MM.1S (cell line): ENCODE measurements around the gene BRD3OS.

ENCODE experiments used
- EZH2 ChIP-seq: fragments of 300-600 bp; sonication (generic); optimal IDR thresholded peaks from 2 replicates; pipeline ENCODE3; 2017; ENCODE audit warnings: low read depth, mild to moderate bottlenecking, antibody characterized with exemption, low read length, mixed read lengths
- EZH2phosphoT487 ChIP-seq: fragments of 300-600 bp; sonication (generic); IDR thresholded peaks from 2 replicates; pipeline ENCODE4 v1.6.1; 2018; ENCODE audit warnings: antibody characterized with exemption, low read length
- TF ChIP-seq, protein P1 (sequence below): fragments of 300-600 bp; sonication (generic); IDR thresholded peaks from 2 replicates; pipeline ENCODE4 v1.5.1; 2016; ENCODE audit warnings: antibody characterized with exemption, low read length, mixed read lengths

DNA sequence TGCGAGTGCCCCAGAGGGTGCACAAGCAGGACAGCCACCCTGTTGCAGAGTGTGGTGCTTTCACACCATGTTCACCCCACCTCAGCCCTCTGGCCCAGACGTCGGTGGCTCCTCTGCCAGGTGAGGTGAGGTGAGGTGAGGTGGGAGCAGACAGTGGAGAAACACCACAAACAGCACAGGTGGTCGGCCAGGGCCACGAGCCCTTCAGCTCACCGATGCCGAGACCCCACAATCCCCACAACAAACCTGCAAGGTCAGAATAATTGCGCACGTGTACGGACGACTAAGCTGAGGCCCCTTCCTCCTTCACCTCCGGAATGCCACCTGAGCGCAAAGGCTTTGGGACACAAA lies 32.0 kb downstream of the BRD3OS start:
- TF ChIP-seq, protein P1, sequence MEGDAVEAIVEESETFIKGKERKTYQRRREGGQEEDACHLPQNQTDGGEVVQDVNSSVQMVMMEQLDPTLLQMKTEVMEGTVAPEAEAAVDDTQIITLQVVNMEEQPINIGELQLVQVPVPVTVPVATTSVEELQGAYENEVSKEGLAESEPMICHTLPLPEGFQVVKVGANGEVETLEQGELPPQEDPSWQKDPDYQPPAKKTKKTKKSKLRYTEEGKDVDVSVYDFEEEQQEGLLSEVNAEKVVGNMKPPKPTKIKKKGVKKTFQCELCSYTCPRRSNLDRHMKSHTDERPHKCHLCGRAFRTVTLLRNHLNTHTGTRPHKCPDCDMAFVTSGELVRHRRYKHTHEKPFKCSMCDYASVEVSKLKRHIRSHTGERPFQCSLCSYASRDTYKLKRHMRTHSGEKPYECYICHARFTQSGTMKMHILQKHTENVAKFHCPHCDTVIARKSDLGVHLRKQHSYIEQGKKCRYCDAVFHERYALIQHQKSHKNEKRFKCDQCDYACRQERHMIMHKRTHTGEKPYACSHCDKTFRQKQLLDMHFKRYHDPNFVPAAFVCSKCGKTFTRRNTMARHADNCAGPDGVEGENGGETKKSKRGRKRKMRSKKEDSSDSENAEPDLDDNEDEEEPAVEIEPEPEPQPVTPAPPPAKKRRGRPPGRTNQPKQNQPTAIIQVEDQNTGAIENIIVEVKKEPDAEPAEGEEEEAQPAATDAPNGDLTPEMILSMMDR: no peak
- TF ChIP-seq EZH2phosphoT487 (no peak), EZH2 (no peak)
